ENCODE data around the gene CEP63. TPM values are rescaled to one million over a fixed set of nuclear protein-coding genes. Genes with fewer than 3 reads are reported as not detected.

Gene CEP63
- total RNA-seq: 60.5 TPM

DNA sequence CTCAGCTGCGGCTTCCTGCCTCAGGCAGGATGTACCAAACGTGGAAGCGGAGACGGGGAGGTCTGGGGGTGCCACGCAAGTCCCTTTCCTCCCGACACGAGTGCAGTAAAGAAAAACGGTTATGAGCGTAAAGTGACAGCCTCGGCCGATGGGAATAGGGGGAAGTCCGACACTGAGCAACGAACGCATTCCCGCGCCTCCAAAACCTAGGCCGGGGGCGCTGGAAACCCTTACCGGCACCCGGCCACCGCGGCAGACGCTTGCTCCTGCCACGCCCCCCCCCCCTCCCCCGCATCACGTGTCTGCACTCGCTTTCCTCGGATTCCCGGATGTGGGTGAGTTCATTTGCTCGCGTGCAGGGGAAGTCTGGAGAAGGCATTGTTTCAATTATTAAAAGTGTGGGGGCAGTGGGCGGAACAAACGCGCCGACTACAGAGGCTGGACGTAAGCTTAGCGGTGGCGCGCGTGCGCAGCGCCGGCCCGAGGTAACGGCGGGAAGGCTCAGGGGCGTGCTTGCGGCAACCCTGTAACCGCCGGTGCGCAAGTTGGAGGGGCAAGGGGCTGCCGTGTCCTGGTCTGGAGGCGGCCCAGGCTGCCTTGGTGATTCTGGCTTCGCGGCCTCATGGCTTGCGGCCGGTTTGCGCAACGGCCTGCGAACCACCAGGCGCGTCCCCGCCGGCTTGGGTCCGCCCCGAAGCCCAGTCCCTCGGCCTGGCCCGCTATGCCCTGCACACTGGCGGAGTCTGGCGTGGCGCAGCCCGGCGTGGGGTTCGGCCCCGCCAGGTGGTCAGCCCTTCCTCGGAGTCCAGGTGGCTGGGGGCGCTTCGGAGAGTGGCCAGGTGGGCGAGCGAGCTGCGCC, at the start of gene CEP63, which contains the start of gene ANAPC13:
TSS of gene CEP63 (plus strand) at position 340 of the 859 bp plus-strand sequence. CDS start 9,264 bp downstream, outside the sequence.
TSS of gene ANAPC13 (minus strand) at position 268 of the 859 bp plus-strand sequence. CDS start 3,081 bp downstream, outside the sequence.
- Histone ChIP-seq H3K36me3 (ENCODE audit: control insufficient read depth in 3 of 3, insufficient read depth in 3 of 3, low read length in 3 of 3) (peaks cover 13 to 17% (median 14%) of the 10 kb centered on the region in 3 donors), H3K4me1 (ENCODE audit: control insufficient read depth in 3 of 3, insufficient read depth in 3 of 3, low read length in 3 of 3) (peaks cover 15 to 46% (median 32%) of the 10 kb centered on the region in 3 donors), H3K27me3 (ENCODE audit: control insufficient read depth in 3 of 3, insufficient read depth in 3 of 3, low read length in 3 of 3) (no peaks in the 10 kb centered on the region), H3K9me3 (ENCODE audit: control insufficient read depth in 3 of 3, low read length in 3 of 3) (no peaks in the 10 kb centered on the region), H3K27ac (ENCODE audit: low read depth, low read length) (peak within 1 kb of the TSS; percentile 90), H3K9ac (ENCODE audit: low read depth in 1 of 3, low read length in 3 of 3) (peak within 1 kb of the TSS; percentile 91 to 99 (median 96)), H3K4me3 (ENCODE audit: low read length in 3 of 3) (peak within 1 kb of the TSS; percentile 74 to 99 (median 95))

- no peak overlapping the region for H3K4me3 ChIP-seq (ENCODE audit: low read length in 3 of 3)
- H3K9me3 ChIP-seq (ENCODE audit: control insufficient read depth in 3 of 3, low read length in 3 of 3): no peaks in the 10 kb centered on the region
- H3K36me3 ChIP-seq (ENCODE audit: control insufficient read depth in 3 of 3, insufficient read depth in 3 of 3, low read length in 3 of 3): no peaks in the 10 kb centered on the region
- no peak overlapping the region for H3K27ac ChIP-seq (ENCODE audit: low read depth, low read length)
- H3K27me3 ChIP-seq (ENCODE audit: control insufficient read depth in 3 of 3, insufficient read depth in 3 of 3, low read length in 3 of 3): no peaks in the 10 kb centered on the region
- no peaks in the 10 kb centered on the region for H3K4me1 ChIP-seq (ENCODE audit: control insufficient read depth in 3 of 3, insufficient read depth in 3 of 3, low read length in 3 of 3)
- H3K9ac ChIP-seq (ENCODE audit: low read depth in 1 of 3, low read length in 3 of 3): no peak overlapping the region
These were observed 48.6 kb upstream of the CEP63 start for GRCh38 chr3:134437211-134437752.

DNA sequence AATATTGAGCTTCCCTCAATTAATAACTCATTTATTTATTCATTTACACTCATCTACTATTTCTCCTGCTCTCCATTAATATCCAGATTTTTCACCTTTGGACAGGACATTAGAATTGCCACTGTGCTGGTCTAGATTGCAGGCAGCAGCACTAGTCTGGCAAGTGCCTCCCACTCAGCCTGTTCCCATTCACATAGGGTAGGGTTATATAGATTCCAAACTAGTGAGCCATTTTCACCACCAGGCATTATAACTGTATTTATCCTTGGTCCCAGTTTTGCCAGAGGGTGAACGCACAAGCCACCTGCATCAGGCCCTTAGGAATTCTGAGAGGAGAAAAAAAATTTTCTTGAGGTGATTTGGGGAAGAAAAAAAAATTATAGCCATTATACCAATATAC, 44.5 kb upstream of the CEP63 start:
- H3K27me3 ChIP-seq (ENCODE audit: control insufficient read depth in 3 of 3, insufficient read depth in 3 of 3, low read length in 3 of 3): no peaks in the 10 kb centered on the region
- H3K9ac ChIP-seq (ENCODE audit: low read depth in 1 of 3, low read length in 3 of 3): no peak overlapping the region
- no peak overlapping the region for H3K4me3 ChIP-seq (ENCODE audit: low read length in 3 of 3)
- no peaks in the 10 kb centered on the region for H3K36me3 ChIP-seq (ENCODE audit: control insufficient read depth in 3 of 3, insufficient read depth in 3 of 3, low read length in 3 of 3)
- peaks cover under 1 to 7% (median 2%) of the 10 kb centered on the region in 3 donors for H3K4me1 ChIP-seq (ENCODE audit: control insufficient read depth in 3 of 3, insufficient read depth in 3 of 3, low read length in 3 of 3)
- no peaks in the 10 kb centered on the region for H3K9me3 ChIP-seq (ENCODE audit: control insufficient read depth in 3 of 3, low read length in 3 of 3)
- H3K27ac ChIP-seq (ENCODE audit: low read depth, low read length): no peak overlapping the region

GRCh38 chr3:134441821-134442220, 44.0 kb upstream of the CEP63 start:
- no peaks in the 10 kb centered on the region for H3K36me3 ChIP-seq (ENCODE audit: control insufficient read depth in 3 of 3, insufficient read depth in 3 of 3, low read length in 3 of 3)
- H3K4me1 ChIP-seq (ENCODE audit: control insufficient read depth in 3 of 3, insufficient read depth in 3 of 3, low read length in 3 of 3): peaks cover 5 to 8% (median 6%) of the 10 kb centered on the region in 3 donors
- no peak overlapping the region for H3K9ac ChIP-seq (ENCODE audit: low read depth in 1 of 3, low read length in 3 of 3)
- no peak overlapping the region for H3K4me3 ChIP-seq (ENCODE audit: low read length in 3 of 3)
- H3K27me3 ChIP-seq (ENCODE audit: control insufficient read depth in 3 of 3, insufficient read depth in 3 of 3, low read length in 3 of 3): no peaks in the 10 kb centered on the region
- no peak overlapping the region for H3K27ac ChIP-seq (ENCODE audit: low read depth, low read length)
- no peaks in the 10 kb centered on the region for H3K9me3 ChIP-seq (ENCODE audit: control insufficient read depth in 3 of 3, low read length in 3 of 3)

- Histone ChIP-seq H3K9ac (ENCODE audit: low read depth in 1 of 3, low read length in 3 of 3) (no peak overlapping the region), H3K4me3 (ENCODE audit: low read length in 3 of 3) (no peak overlapping the region), H3K27ac (ENCODE audit: low read depth, low read length) (no peak overlapping the region), H3K4me1 (ENCODE audit: control insufficient read depth in 3 of 3, insufficient read depth in 3 of 3, low read length in 3 of 3) (peaks cover 11 to 13% (median 12%) of the 10 kb centered on the region in 3 donors), H3K27me3 (ENCODE audit: control insufficient read depth in 3 of 3, insufficient read depth in 3 of 3, low read length in 3 of 3) (no peaks in the 10 kb centered on the region), H3K36me3 (ENCODE audit: control insufficient read depth in 3 of 3, insufficient read depth in 3 of 3, low read length in 3 of 3) (no peaks in the 10 kb centered on the region), H3K9me3 (ENCODE audit: control insufficient read depth in 3 of 3, low read length in 3 of 3) (no peaks in the 10 kb centered on the region)
These were observed 40.8 kb upstream of the CEP63 start for GRCh38 chr3:134445095-134445494.

GRCh38 chr3:134445636-134446035, 40.2 kb upstream of the CEP63 start:
- Histone ChIP-seq H3K27ac (ENCODE audit: low read depth, low read length) (no peak overlapping the region), H3K4me1 (ENCODE audit: control insufficient read depth in 3 of 3, insufficient read depth in 3 of 3, low read length in 3 of 3) (peaks cover 11 to 13% (median 12%) of the 10 kb centered on the region in 3 donors), H3K27me3 (ENCODE audit: control insufficient read depth in 3 of 3, insufficient read depth in 3 of 3, low read length in 3 of 3) (no peaks in the 10 kb centered on the region), H3K9ac (ENCODE audit: low read depth in 1 of 3, low read length in 3 of 3) (no peak overlapping the region), H3K36me3 (ENCODE audit: control insufficient read depth in 3 of 3, insufficient read depth in 3 of 3, low read length in 3 of 3) (no peaks in the 10 kb centered on the region), H3K4me3 (ENCODE audit: low read length in 3 of 3) (no peak overlapping the region), H3K9me3 (ENCODE audit: control insufficient read depth in 3 of 3, low read length in 3 of 3) (no peaks in the 10 kb centered on the region)

DNA sequence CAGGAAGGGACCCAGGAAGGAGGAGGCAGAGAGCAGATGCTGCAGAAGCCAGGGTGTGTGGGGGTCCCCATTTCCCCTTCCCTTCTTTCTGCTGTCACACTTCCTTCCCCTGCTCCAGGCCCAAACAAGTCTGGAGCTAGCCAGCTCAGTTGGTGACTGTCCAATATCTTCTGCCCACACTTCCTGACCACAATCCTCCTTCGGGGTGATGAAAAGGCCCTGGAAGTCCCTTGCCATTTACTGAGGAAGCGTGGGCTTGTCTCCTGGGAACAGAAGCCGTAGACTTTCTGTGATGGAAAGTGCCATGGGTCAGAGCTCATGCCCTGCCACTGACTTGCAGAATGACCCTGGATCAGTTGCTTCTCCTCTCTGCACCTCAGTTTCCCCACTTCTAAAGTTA, 39.1 kb upstream of the CEP63 start:
- no peaks in the 10 kb centered on the region for H3K9me3 ChIP-seq (ENCODE audit: control insufficient read depth in 3 of 3, low read length in 3 of 3)
- no peak overlapping the region for H3K4me3 ChIP-seq (ENCODE audit: low read length in 3 of 3)
- no peak overlapping the region for H3K9ac ChIP-seq (ENCODE audit: low read depth in 1 of 3, low read length in 3 of 3)
- no peaks in the 10 kb centered on the region for H3K36me3 ChIP-seq (ENCODE audit: control insufficient read depth in 3 of 3, insufficient read depth in 3 of 3, low read length in 3 of 3)
- peaks cover 11 to 13% (median 12%) of the 10 kb centered on the region in 3 donors for H3K4me1 ChIP-seq (ENCODE audit: control insufficient read depth in 3 of 3, insufficient read depth in 3 of 3, low read length in 3 of 3)
- H3K27me3 ChIP-seq (ENCODE audit: control insufficient read depth in 3 of 3, insufficient read depth in 3 of 3, low read length in 3 of 3): no peaks in the 10 kb centered on the region
- H3K27ac ChIP-seq (ENCODE audit: low read depth, low read length): no peak overlapping the region

- Histone ChIP-seq H3K36me3 (ENCODE audit: control insufficient read depth in 3 of 3, insufficient read depth in 3 of 3, low read length in 3 of 3) (no peaks in the 10 kb centered on the region), H3K9me3 (ENCODE audit: control insufficient read depth in 3 of 3, low read length in 3 of 3) (no peaks in the 10 kb centered on the region), H3K27me3 (ENCODE audit: control insufficient read depth in 3 of 3, insufficient read depth in 3 of 3, low read length in 3 of 3) (no peaks in the 10 kb centered on the region), H3K27ac (ENCODE audit: low read depth, low read length) (no peak overlapping the region), H3K9ac (ENCODE audit: low read depth in 1 of 3, low read length in 3 of 3) (no peak overlapping the region), H3K4me3 (ENCODE audit: low read length in 3 of 3) (no peak overlapping the region), H3K4me1 (ENCODE audit: control insufficient read depth in 3 of 3, insufficient read depth in 3 of 3, low read length in 3 of 3) (peaks cover 11 to 13% (median 12%) of the 10 kb centered on the region in 3 donors)
These were observed 38.5 kb upstream of the CEP63 start for GRCh38 chr3:134447351-134447750.

- no peak overlapping the region for H3K9ac ChIP-seq (ENCODE audit: low read depth in 1 of 3, low read length in 3 of 3)
- H3K27ac ChIP-seq (ENCODE audit: low read depth, low read length): no peak overlapping the region
- no peaks in the 10 kb centered on the region for H3K9me3 ChIP-seq (ENCODE audit: control insufficient read depth in 3 of 3, low read length in 3 of 3)
- H3K27me3 ChIP-seq (ENCODE audit: control insufficient read depth in 3 of 3, insufficient read depth in 3 of 3, low read length in 3 of 3): no peaks in the 10 kb centered on the region
- no peak overlapping the region for H3K4me3 ChIP-seq (ENCODE audit: low read length in 3 of 3)
- peaks cover 11 to 13% (median 12%) of the 10 kb centered on the region in 3 donors for H3K4me1 ChIP-seq (ENCODE audit: control insufficient read depth in 3 of 3, insufficient read depth in 3 of 3, low read length in 3 of 3)
- H3K36me3 ChIP-seq (ENCODE audit: control insufficient read depth in 3 of 3, insufficient read depth in 3 of 3, low read length in 3 of 3): no peaks in the 10 kb centered on the region
These were observed 37.2 kb upstream of the CEP63 start for GRCh38 chr3:134448664-134449063.

- Histone ChIP-seq H3K36me3 (ENCODE audit: control insufficient read depth in 3 of 3, insufficient read depth in 3 of 3, low read length in 3 of 3) (no peaks in the 10 kb centered on the region), H3K27ac (ENCODE audit: low read depth, low read length) (no peak overlapping the region), H3K4me3 (ENCODE audit: low read length in 3 of 3) (no peak overlapping the region), H3K9me3 (ENCODE audit: control insufficient read depth in 3 of 3, low read length in 3 of 3) (no peaks in the 10 kb centered on the region), H3K27me3 (ENCODE audit: control insufficient read depth in 3 of 3, insufficient read depth in 3 of 3, low read length in 3 of 3) (no peaks in the 10 kb centered on the region), H3K9ac (ENCODE audit: low read depth in 1 of 3, low read length in 3 of 3) (no peak overlapping the region), H3K4me1 (ENCODE audit: control insufficient read depth in 3 of 3, insufficient read depth in 3 of 3, low read length in 3 of 3) (peaks cover 11 to 13% (median 12%) of the 10 kb centered on the region in 3 donors)
These were observed 36.6 kb upstream of the CEP63 start for GRCh38 chr3:134449277-134449676.
